Liver (tissue), 9 donors: Measurements from ENCODE around the gene EFCAB12. TPM values are rescaled to one million over a fixed set of nuclear protein-coding genes. Genes with fewer than 3 reads are reported as not detected.

Experiments
- DNase-seq: peaks from one replicate; pipeline ENCODE4 v3.0.0-alpha.2; 2017; ENCODE audit warnings: low spot score
- H3K27ac ChIP-seq, 2 donors: one replicate each; pipeline ENCODE4 v1.7.0; 2013; ENCODE audit warnings: inconsistent platforms in 2 of 2, low read length in 2 of 2, control low read depth in 1 of 2, low read depth in 1 of 2, mild to moderate bottlenecking in 1 of 2
- H3K27me3 ChIP-seq, 4 donors: one replicate each; pipeline versions ENCODE4 v1.6.1 to v1.7.0; 2013; ENCODE audit warnings: low read length in 3 of 4, inconsistent platforms in 1 of 4, mild to moderate bottlenecking in 1 of 4, moderate library complexity in 1 of 4; ENCODE audit not compliant: control insufficient read depth in 4 of 4, insufficient read depth in 4 of 4
- H3K36me3 ChIP-seq, 4 donors: one replicate each; pipeline versions ENCODE4 v1.6.1 to v1.7.0; 2013; ENCODE audit warnings: low read length in 3 of 4, mild to moderate bottlenecking in 3 of 4, low read depth in 1 of 4, moderate library complexity in 1 of 4; ENCODE audit not compliant: control insufficient read depth in 4 of 4, insufficient read depth in 3 of 4
- H3K4me1 ChIP-seq, 4 donors: one replicate each; pipeline versions ENCODE4 v1.6.1 to v1.7.0; 2013; ENCODE audit warnings: low read length in 3 of 4, mild to moderate bottlenecking in 3 of 4, moderate library complexity in 1 of 4; ENCODE audit not compliant: control insufficient read depth in 4 of 4, insufficient read depth in 4 of 4
- H3K4me3 ChIP-seq, 3 donors: one replicate each; pipeline versions ENCODE4 v1.6.1 to v1.7.0; 2013; ENCODE audit warnings: low read length in 3 of 3, control low read depth in 1 of 3, low read depth in 1 of 3, mild to moderate bottlenecking in 1 of 3
- H3K9ac ChIP-seq, 2 donors: one replicate each; pipeline ENCODE4 v1.7.0; 2013; ENCODE audit warnings: low read length in 2 of 2, mild to moderate bottlenecking in 2 of 2, moderate library complexity in 2 of 2, control low read depth in 1 of 2, low read depth in 1 of 2
- H3K9me3 ChIP-seq, 4 donors: one replicate each; pipeline versions ENCODE4 v1.6.1 to v1.7.0; 2013; ENCODE audit warnings: low read length in 3 of 4; ENCODE audit not compliant: control insufficient read depth in 4 of 4
- EGR1 ChIP-seq, 2 donors: IDR thresholded peaks; 2 replicates each; pipeline ENCODE4 v1.6.1; 2016 to 2018; ENCODE audit warnings: antibody characterized with exemption in 2 of 2, low read depth in 2 of 2
- FOXA1 ChIP-seq: IDR thresholded peaks from 2 replicates; pipeline ENCODE4 v1.6.1; 2016; ENCODE audit warnings: antibody characterized with exemption
- FOXA2 ChIP-seq: IDR thresholded peaks from 2 replicates; pipeline ENCODE4 v1.6.1; 2016; ENCODE audit warnings: antibody characterized with exemption
- GABPA ChIP-seq, 2 donors: IDR thresholded peaks in 1 of 2; conservative IDR thresholded peaks in 1 of 2; 2 replicates each; pipeline ENCODE4 v1.6.1; 2016; ENCODE audit warnings: antibody characterized with exemption in 2 of 2, mild to moderate bottlenecking in 1 of 2, moderate library complexity in 1 of 2
- HNF4A ChIP-seq, 2 donors: conservative IDR thresholded peaks; 2 replicates each; pipeline ENCODE4 v1.6.1; 2016; ENCODE audit warnings: antibody characterized with exemption in 2 of 2, mild to moderate bottlenecking in 2 of 2
- HNF4G ChIP-seq: IDR thresholded peaks from 2 replicates; pipeline ENCODE4 v1.6.1; 2016; ENCODE audit warnings: antibody characterized with exemption
- JUND ChIP-seq, 2 donors: IDR thresholded peaks; 2 replicates each; pipeline ENCODE4 v1.6.1; 2016; ENCODE audit warnings: antibody characterized with exemption in 2 of 2
- RAD21 ChIP-seq, 2 donors: IDR thresholded peaks; 2 replicates each; pipeline ENCODE4 v1.6.1; 2016; ENCODE audit warnings: antibody characterized with exemption in 2 of 2, mild to moderate bottlenecking in 2 of 2
- RXRA ChIP-seq, 2 donors: IDR thresholded peaks; 2 replicates each; pipeline ENCODE4 v1.6.1; 2017 to 2018; ENCODE audit warnings: antibody characterized with exemption in 2 of 2, mild to moderate bottlenecking in 1 of 2
- SP1 ChIP-seq: IDR thresholded peaks from 2 replicates; pipeline ENCODE4 v1.6.1; 2018; ENCODE audit warnings: antibody characterized with exemption, mild to moderate bottlenecking
- TAF1 ChIP-seq: conservative IDR thresholded peaks from 2 replicates; pipeline ENCODE4 v1.6.1; 2016; ENCODE audit warnings: antibody characterized with exemption, mild to moderate bottlenecking
- WGBS: extraction: QIAGEN DNeasy Blood & Tissue Kit; methylation state at CpG from one replicate; pipeline ENCODE4 v1.1.7; 2013; 5-methylcytosine and 5-hydroxymethylcytosine counted together
- polyA plus RNA-seq, 2 donors: library from polyadenylated mRNA; stranded (reverse) in 1 of 2; unstranded in 1 of 2; fragments of 200-250 nt in 1 of 2; fragments of >200 nt in 1 of 2; fragmentation: Nextera tagmentation in 1 of 2; extraction: Ambion mirVana in 1 of 2; gene quantifications; one replicate each; pipeline versions ENCODE4 v1.2.1 to v1.2.3, GENCODE V29; 2013 to 2015
- total RNA-seq, 2 donors: library from RNA; depleted of rRNA; stranded (reverse); fragments of >200 nt; gene quantifications; one replicate each; pipeline ENCODE4 v1.2.3, GENCODE V29; 2014
- TF ChIP-seq, protein P1 (sequence below): IDR thresholded peaks from 2 replicates; pipeline ENCODE4 v1.6.1; 2016; ENCODE audit warnings: antibody characterized with exemption, mild to moderate bottlenecking
- TF ChIP-seq, protein P2 (sequence below): fragments of 150-350 bp; IDR thresholded peaks from 2 replicates; pipeline ENCODE4 v1.5.1; 2017; ENCODE audit warnings: improper control_type of control experiment, low read depth, low read length; ENCODE audit not compliant: missing input control
- TF ChIP-seq, protein P3 (sequence below): IDR thresholded peaks from 2 replicates; pipeline ENCODE4 v1.6.1; 2016; ENCODE audit warnings: antibody characterized with exemption
- TF ChIP-seq, protein P4 (sequence below): IDR thresholded peaks from 2 replicates; pipeline ENCODE4 v1.6.1; 2016; ENCODE audit warnings: antibody characterized with exemption
- TF ChIP-seq, protein P5 (sequence below): IDR thresholded peaks from 2 replicates; pipeline ENCODE4 v1.6.1; 2016; ENCODE audit warnings: antibody characterized with exemption
- donor health status: healthy.
- donor health status: healthy.
- donor health status: healthy.
- donor health status: healthy.
- donor health status: healthy.

The EFCAB12 gene
- total and polyA plus RNA-seq, 4 donors = 0.37 to 2.4 (median 0.65) TPM

DNA sequence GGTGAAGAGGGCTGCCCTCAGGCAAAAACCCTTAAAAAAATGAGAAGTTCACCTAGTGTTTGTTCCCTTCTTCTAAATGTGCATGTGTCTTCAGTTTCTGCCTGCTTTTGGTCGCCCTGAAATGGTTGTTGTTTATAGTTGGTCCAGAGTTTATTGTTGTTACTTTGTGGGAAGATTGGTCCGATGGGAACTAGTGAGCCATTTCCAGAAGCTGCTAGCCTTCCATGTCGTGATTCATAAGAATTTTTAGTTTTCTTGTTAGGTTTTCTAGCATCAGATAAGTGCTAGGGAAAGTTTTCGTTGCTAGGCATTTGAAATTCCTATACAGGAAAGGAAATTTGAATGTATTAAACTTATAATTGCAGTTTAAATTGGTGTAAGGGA lies 45.3 kb upstream of the EFCAB12 start:
- no peak for DNase-seq
- H3K9me3 ChIP-seq = no peaks in the 10 kb centered on the region
- no peak overlapping the region for H3K9ac ChIP-seq
- H3K4me3 ChIP-seq = no peak overlapping the region
- peaks cover 0 to 22% (median 19%) of the 10 kb centered on the region in 4 donors for H3K4me1 ChIP-seq
- no peak overlapping the region for H3K27ac ChIP-seq
- H3K27me3 ChIP-seq = no peaks in the 10 kb centered on the region
- TF ChIP-seq, protein P1, sequence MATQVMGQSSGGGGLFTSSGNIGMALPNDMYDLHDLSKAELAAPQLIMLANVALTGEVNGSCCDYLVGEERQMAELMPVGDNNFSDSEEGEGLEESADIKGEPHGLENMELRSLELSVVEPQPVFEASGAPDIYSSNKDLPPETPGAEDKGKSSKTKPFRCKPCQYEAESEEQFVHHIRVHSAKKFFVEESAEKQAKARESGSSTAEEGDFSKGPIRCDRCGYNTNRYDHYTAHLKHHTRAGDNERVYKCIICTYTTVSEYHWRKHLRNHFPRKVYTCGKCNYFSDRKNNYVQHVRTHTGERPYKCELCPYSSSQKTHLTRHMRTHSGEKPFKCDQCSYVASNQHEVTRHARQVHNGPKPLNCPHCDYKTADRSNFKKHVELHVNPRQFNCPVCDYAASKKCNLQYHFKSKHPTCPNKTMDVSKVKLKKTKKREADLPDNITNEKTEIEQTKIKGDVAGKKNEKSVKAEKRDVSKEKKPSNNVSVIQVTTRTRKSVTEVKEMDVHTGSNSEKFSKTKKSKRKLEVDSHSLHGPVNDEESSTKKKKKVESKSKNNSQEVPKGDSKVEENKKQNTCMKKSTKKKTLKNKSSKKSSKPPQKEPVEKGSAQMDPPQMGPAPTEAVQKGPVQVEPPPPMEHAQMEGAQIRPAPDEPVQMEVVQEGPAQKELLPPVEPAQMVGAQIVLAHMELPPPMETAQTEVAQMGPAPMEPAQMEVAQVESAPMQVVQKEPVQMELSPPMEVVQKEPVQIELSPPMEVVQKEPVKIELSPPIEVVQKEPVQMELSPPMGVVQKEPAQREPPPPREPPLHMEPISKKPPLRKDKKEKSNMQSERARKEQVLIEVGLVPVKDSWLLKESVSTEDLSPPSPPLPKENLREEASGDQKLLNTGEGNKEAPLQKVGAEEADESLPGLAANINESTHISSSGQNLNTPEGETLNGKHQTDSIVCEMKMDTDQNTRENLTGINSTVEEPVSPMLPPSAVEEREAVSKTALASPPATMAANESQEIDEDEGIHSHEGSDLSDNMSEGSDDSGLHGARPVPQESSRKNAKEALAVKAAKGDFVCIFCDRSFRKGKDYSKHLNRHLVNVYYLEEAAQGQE = no peak
- TF ChIP-seq SP1 (no peak), HNF4G (no peak), RAD21 (IDR thresholded peaks at IDR 0.05) (no peak), TAF1 (no peak), JUND (IDR thresholded peaks at IDR 0.05) (no peak), FOXA2 (no peak), HNF4A (conservative IDR thresholded peaks at IDR 0.05) (no peak), RXRA (IDR thresholded peaks at IDR 0.05) (no peak), FOXA1 (no peak), GABPA (IDR thresholded peaks at IDR 0.05 in 1 of 2, conservative IDR thresholded peaks at IDR 0.05 in 1 of 2) (no peak), EGR1 (IDR thresholded peaks at IDR 0.05; ENCODE audit: low read depth in 2 of 2) (no peak)
- TF ChIP-seq, protein P2, sequence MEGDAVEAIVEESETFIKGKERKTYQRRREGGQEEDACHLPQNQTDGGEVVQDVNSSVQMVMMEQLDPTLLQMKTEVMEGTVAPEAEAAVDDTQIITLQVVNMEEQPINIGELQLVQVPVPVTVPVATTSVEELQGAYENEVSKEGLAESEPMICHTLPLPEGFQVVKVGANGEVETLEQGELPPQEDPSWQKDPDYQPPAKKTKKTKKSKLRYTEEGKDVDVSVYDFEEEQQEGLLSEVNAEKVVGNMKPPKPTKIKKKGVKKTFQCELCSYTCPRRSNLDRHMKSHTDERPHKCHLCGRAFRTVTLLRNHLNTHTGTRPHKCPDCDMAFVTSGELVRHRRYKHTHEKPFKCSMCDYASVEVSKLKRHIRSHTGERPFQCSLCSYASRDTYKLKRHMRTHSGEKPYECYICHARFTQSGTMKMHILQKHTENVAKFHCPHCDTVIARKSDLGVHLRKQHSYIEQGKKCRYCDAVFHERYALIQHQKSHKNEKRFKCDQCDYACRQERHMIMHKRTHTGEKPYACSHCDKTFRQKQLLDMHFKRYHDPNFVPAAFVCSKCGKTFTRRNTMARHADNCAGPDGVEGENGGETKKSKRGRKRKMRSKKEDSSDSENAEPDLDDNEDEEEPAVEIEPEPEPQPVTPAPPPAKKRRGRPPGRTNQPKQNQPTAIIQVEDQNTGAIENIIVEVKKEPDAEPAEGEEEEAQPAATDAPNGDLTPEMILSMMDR = no peak
- TF ChIP-seq, protein P3, sequence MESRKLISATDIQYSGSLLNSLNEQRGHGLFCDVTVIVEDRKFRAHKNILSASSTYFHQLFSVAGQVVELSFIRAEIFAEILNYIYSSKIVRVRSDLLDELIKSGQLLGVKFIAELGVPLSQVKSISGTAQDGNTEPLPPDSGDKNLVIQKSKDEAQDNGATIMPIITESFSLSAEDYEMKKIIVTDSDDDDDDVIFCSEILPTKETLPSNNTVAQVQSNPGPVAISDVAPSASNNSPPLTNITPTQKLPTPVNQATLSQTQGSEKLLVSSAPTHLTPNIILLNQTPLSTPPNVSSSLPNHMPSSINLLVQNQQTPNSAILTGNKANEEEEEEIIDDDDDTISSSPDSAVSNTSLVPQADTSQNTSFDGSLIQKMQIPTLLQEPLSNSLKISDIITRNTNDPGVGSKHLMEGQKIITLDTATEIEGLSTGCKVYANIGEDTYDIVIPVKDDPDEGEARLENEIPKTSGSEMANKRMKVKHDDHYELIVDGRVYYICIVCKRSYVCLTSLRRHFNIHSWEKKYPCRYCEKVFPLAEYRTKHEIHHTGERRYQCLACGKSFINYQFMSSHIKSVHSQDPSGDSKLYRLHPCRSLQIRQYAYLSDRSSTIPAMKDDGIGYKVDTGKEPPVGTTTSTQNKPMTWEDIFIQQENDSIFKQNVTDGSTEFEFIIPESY = no peak
- TF ChIP-seq, protein P4, sequence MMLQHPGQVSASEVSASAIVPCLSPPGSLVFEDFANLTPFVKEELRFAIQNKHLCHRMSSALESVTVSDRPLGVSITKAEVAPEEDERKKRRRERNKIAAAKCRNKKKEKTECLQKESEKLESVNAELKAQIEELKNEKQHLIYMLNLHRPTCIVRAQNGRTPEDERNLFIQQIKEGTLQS = no peak
- TF ChIP-seq, protein P5, sequence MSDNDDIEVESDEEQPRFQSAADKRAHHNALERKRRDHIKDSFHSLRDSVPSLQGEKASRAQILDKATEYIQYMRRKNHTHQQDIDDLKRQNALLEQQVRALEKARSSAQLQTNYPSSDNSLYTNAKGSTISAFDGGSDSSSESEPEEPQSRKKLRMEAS = no peak
- WGBS = 71% methylated on average over 4 of the region's 4 CpGs
- peaks cover 0 to 4% (median 4%) of the 10 kb centered on the region in 4 donors for H3K36me3 ChIP-seq
